Caki2 (cell line): Measurements from ENCODE around the gene LSM12. TPM values are rescaled to one million over a fixed set of nuclear protein-coding genes. Genes with fewer than 3 reads are reported as not detected.
"Not testable (repeated sequence)": the region's sequence is repeated elsewhere in the genome, so short reads cannot be mapped to it uniquely, and the experiment has no call there.

Source experiments
- DNase-seq: peaks from one replicate; pipeline ENCODE4 v3.0.0-alpha.2; 2015; ENCODE audit warnings: low read depth
- in situ Hi-C: cut with HindIII; loops from 2 replicates; pipeline ENCODE4 v1.10.0; 2016; ENCODE audit warnings: low sequenced_read_pairs, low pct_unique_long_range_greater_than_20kb, mixed read lengths
- total RNA-seq: library from RNA; depleted of rRNA; stranded (reverse); fragments of >200 nt; shearing (Covaris generic); gene quantifications from 2 replicates; pipeline ENCODE4 v1.2.3, GENCODE V29; 2014; ENCODE audit warnings: low replicate concordance; rRNA removed

Gene LSM12
- total RNA-seq = 77.9 and 126 TPM in 2 replicates

GRCh38 chr17:44066204-44066930, at the start of gene LSM12:
Gene LSM12 (minus strand): TSS chr17:44066671. CDS start chr17:44066587, 84 bp downstream.
- in situ Hi-C loops = no loop called here
- peak; percentile 93 for DNase-seq

GRCh38 chr17:44115585-44116415, 49.3 kb upstream of the LSM12 start:
- DNase-seq = peak; percentile 45
- in situ Hi-C loops = no loop called here

- in situ Hi-C loops = no loop called here
- no peak for DNase-seq
Observed at GRCh38 chr17:44113868-44114840, 47.7 kb upstream of the LSM12 start.

GRCh38 chr17:44113382-44113781, 46.9 kb upstream of the LSM12 start:
- in situ Hi-C loops = no loop called here
- DNase-seq = no peak

- DNase-seq = no peak
- in situ Hi-C loops = no loop called here
Observed at GRCh38 chr17:44112284-44113280, 46.1 kb upstream of the LSM12 start.

GRCh38 chr17:44111777-44112176, 45.3 kb upstream of the LSM12 start:
- in situ Hi-C loops = no loop called here
- no peak for DNase-seq

- peak; percentile 90 for DNase-seq
- in situ Hi-C loops = no loop called here
Observed at GRCh38 chr17:44110823-44111633, 44.6 kb upstream of the LSM12 start.

- in situ Hi-C loops = no loop called here
- DNase-seq = no peak
Observed at GRCh38 chr17:44110011-44110686, 43.7 kb upstream of the LSM12 start.

- DNase-seq = no peak
- in situ Hi-C loops = no loop called here
Observed at GRCh38 chr17:44109312-44109630, 42.8 kb upstream of the LSM12 start.

- peak; percentile 96 for DNase-seq
- in situ Hi-C loops = no loop called here
Observed at GRCh38 chr17:44108440-44109311, 42.2 kb upstream of the LSM12 start.

- in situ Hi-C loops = no loop called here
- DNase-seq = no peak
Observed at GRCh38 chr17:44106801-44107200, 40.3 kb upstream of the LSM12 start.

GRCh38 chr17:44105941-44106340, 39.5 kb upstream of the LSM12 start:
- in situ Hi-C loops = no loop called here
- DNase-seq = no peak

GRCh38 chr17:44105483-44105882, 39.0 kb upstream of the LSM12 start:
- in situ Hi-C loops = no loop called here
- no peak for DNase-seq

GRCh38 chr17:44102849-44103622, 36.6 kb upstream of the LSM12 start:
- in situ Hi-C loops = no loop called here
- no peak for DNase-seq

- in situ Hi-C loops, DNase-seq: not testable (repeated sequence)
Observed at GRCh38 chr17:44101858-44102257, 35.4 kb upstream of the LSM12 start.
